HG02588 (cell line): ENCODE results near the gene RPN2.
"Not testable (repeated sequence)": the region's sequence is repeated elsewhere in the genome, so short reads cannot be mapped to it uniquely, and the experiment has no call there.

Experiments
- ATAC-seq: cut with Tn5 transposase; IDR thresholded peaks from one replicate; pipeline ENCODE4 v1.9.1; 2021; ENCODE audit warnings: mild to moderate bottlenecking, moderate library complexity; ENCODE audit not compliant: unreplicated experiment

The RPN2 gene

DNA sequence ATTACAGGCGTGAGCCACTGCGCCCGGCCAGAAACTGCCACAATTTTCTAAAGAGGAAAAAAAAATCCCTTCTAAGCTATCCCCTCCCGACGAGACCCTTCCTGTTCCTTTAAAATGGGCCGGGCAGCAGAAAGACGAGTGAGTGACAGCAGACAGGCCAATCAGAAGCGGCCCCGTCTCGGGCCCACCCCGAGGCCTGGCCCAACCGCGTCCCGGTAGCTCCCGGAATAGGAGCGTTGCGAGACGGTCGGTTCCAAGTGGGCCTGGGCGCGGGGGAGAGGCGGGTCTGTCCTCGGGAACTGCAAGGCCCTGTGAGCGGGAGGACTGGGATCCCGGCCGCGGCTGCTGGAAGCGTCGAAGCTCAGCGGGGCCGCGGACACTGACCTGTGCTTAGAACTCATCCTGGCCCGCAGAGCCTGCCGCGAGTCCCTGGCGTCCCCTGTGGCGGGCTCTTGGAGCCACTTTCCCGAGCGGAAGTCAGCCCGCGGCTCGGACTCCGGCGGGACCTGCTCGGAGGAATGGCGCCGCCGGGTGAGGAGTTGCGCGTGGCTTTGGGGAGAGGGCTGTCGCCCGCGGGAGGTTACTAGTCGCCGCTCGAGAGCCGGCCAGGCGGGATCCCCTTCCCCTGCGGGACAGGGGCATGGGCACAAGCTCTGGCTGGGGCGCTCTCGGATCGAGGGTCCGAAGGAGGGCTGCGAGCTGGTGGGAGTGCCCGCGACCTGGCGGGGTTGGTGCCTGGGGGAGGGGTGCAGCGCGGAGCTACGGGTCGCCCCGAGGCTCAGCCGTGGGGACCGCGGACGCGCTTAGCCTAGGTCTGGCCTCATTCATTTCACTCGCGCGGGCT, at the start of gene RPN2, which contains the start of gene MROH8:
TSS of gene RPN2 (plus strand) at position 492 of the 844 bp plus-strand sequence. CDS start at position 519, 27 bp downstream.
TSS of gene MROH8 (minus strand) at position 710 of the 844 bp plus-strand sequence.
- peak; percentile 93 for ATAC-seq

DNA sequence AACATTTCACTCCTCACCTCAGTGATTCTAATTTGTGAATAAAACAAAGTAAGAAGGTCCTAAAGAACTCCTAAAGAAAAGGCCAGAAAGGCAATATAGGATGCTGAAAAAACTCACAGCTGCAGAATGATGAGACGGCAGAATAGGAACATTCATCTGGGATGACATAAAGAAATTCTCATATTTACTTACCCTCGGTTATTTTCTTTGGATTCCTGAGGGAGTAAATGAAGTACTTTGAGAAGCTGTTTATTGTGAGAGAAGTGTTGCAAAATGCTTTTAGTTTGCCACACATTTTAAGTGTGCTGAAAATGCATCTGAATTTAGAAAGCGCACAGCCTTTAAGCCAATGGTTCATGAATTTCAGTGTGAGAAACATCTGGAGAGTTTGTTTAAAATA, 47.6 kb upstream of the RPN2 start:
- ATAC-seq, result no peak

DNA sequence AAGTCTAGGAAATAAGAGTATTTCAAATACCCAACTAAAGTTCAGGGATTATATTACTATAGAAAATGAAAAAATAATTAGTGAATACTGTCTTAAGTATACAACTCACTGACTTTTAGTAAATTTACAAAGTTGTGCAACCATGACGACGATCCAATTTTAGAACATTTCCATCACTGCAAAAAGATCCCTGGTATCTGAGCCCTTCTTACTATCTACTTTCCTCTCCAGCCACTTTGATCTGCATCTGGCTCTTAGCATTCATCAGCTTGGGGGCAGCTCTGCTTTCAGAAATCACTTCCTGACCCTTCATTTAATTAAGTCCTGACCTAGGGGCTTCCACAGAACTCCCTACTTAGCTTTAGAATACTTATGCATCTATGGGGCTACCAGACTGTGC, 45.2 kb upstream of the RPN2 start:
- ATAC-seq, result no peak

DNA sequence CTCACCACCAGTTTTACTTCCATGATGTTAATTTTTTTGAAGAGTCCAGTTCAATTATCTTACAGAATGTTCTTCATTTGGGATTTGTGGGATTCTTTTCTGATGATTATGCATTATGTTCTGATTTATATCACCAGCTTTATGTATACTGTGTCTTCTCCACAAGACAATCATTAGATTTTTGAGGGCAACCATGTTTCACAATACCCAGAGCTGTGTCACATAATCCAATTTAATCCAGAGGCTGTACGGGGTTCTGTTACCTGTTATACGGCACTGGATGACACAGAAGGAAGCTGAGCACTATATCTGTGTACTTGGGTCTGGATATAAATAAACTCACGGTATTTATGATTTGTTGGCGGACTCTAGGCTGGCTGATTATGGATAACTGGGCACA, 41.6 kb upstream of the RPN2 start:
- ATAC-seq, result no peak

GRCh38 chr20:37142708-37143107, 36.4 kb upstream of the RPN2 start:
- no peak for ATAC-seq

GRCh38 chr20:37144856-37145404, 34.2 kb upstream of the RPN2 start:
- ATAC-seq, result no peak

DNA sequence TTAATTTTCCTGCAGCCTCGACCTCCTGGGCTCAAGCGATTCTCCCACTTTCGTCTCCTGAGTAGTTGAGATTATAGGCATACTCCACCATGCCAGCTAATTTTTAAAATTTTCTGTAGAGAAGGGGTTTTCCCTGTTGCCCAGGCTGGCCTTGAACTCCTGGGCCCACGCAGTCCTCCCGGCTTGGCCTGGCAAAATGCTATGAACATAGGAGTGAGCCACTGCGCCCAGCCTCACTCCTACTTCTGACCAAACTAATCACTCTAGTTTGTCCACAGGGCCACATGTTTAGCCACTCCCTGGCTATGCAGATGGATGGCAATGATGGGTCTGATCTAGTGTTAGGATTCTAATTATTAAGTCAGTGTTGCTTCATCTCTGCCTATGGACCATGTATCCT, 31.9 kb upstream of the RPN2 start:
- no peak for ATAC-seq

- not testable (repeated sequence) for ATAC-seq
These were observed 28.3 kb upstream of the RPN2 start for GRCh38 chr20:37150864-37151263.

DNA sequence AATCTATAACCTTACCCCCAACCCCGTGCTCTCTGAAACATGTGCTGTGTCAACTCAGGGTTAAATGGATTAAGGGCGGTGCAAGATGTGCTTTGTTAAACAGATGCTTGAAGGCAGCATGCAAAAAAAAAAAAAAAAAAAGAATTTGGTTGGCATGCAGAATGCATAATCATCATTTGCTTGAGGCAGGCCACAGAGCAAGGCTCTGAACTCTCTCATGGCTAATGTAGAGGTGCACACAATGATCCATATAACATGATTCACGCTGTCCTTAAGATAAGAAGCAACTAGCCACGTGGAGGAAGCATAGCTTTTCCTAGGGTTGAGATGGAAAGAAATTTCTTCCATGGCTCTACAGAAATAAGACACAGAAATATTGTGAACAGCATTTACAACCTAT, 27.6 kb upstream of the RPN2 start:
- no peak for ATAC-seq

DNA sequence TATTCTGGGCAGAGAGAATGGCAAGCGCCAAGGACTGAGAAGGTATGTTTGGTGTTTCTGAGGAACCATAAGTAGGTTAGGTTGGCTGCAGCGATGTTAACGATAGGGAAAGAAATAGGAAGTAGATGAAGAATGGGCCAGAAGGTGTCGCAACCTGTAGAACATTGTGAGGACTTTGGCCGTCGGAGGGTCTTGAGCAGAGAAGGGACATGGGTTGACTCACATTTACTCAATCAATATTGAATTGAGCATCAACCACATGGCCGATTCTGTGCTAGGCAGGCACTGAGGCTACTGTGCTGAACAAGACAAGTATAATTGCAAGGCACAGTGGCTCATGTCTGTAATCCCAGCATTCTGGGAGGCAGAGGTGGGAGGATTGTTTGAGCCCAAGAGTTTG, 26.8 kb upstream of the RPN2 start:
- ATAC-seq, result no peak

DNA sequence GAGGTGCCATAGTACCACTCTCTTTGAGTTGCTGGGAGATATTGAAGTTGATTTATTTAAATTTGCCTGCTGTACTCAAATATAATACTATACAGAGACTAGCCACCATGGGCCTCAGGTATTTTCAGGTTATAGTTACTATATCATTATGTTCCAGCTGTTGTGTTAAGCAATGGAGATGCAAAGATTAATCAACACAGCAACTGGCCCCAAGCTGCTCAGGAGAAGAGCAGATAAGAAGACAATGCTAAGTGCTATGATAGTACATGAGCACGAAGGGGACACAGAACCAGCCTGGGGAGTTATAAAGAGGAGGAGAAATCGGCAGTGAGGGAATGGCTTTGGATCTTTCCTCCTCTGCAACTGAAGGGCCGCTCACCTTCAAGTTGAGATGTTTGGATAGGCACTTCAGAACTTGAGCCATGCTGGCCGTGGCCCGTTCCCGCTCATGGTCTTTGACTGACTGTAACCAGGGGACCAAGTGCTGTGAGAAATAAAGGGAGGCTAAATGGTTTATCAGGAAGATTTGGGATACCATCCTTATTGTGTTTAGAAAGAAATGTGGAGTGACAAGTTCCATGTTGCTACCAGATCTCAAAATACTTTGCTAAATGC, 24.3 kb upstream of the RPN2 start:
- no peak for ATAC-seq

DNA sequence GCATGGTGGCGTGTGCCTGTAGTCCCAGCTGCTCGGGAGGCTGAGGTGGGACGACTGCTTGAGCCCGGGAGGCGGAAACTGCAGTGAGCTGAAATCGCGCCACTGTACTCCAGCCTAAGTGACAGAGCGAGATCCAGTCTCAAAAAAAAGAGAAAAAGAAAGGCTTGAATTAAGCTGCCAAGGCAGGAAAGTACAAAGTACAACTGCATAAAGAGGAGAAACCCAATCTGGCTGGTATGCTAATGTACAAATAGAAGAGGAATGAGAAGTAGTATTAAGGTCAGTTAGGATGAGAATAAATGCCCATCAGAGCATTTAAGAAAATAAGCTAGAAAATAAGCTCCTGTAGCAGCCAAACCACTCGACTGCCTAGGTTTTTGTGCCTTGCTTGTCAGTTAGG, 23.1 kb upstream of the RPN2 start:
- ATAC-seq, result no peak

- no peak for ATAC-seq
These were observed 20.9 kb upstream of the RPN2 start for GRCh38 chr20:37158248-37158647.

GRCh38 chr20:37160683-37161082, 18.4 kb upstream of the RPN2 start:
- ATAC-seq, result no peak

- no peak for ATAC-seq
These were observed 17.1 kb upstream of the RPN2 start for GRCh38 chr20:37161830-37162549.

- no peak for ATAC-seq
These were observed 16.5 kb upstream of the RPN2 start for GRCh38 chr20:37162646-37163045.

- no peak for ATAC-seq
These were observed 15.1 kb upstream of the RPN2 start for GRCh38 chr20:37163832-37164554.

- ATAC-seq, result no peak
These were observed 14.1 kb upstream of the RPN2 start for GRCh38 chr20:37165031-37165430.

- ATAC-seq, result no peak
These were observed 12.3 kb upstream of the RPN2 start for GRCh38 chr20:37166867-37167266.

GRCh38 chr20:37172836-37173235, 6.3 kb upstream of the RPN2 start:
- ATAC-seq, result no peak
